HCT116 (cell line): ENCODE measurements around the gene ERMAP. TPM values are rescaled to one million over a fixed set of nuclear protein-coding genes. Genes with fewer than 3 reads are reported as not detected.

Experiments
- ATAC-seq: fragments of 200-7000 bp; cut with Tn5 transposase; 2 replicates; pipeline ENCODE4 v1.9.1; 2020; ENCODE audit warnings: mild to moderate bottlenecking, moderate library complexity
- BruUV-seq: library from RNA; stranded (reverse); fragments of 400-500 nt; replicated peaks from 2 replicates; lab custom pipeline; 2021; lab: Mats Ljungman, UMichigan
- CTCF ChIA-PET: fragments of 300-600 bp; sonication (Branson Sonifier 250); formaldehyde crosslinking; loops from one replicate; lab custom pipeline; 2021; ENCODE audit warnings: antibody characterized with exemption; lab: Charles Lee
- POLR2A ChIA-PET: fragments of 300-600, 350-600 bp; sonication (Branson Sonifier 250); formaldehyde crosslinking; loops from one replicate; lab custom pipeline; 2021; ENCODE audit warnings: antibody characterized with exemption; lab: Charles Lee
- RAD21 ChIA-PET, 2 experiments: fragments of 300-600 bp; sonication (Branson Sonifier 250); formaldehyde crosslinking; loops; one replicate each; lab custom pipeline; 2023; ENCODE audit warnings: low total read pairs in 2 of 2; ENCODE audit not compliant: uncharacterized antibody in 2 of 2, unreplicated experiment in 2 of 2, low non-redundant PET in 1 of 2; lab: Charles Lee
- DNase-seq: peaks from one replicate; pipeline ENCODE4 v3.0.0-alpha.2; 2010; ENCODE audit warnings: low read depth, low spot score
- H2AFZ ChIP-seq: fragments of 200-600 bp; shearing (Covaris generic), sonication (generic); 2 replicates; pipeline ENCODE4 v1.6.1; 2017; ENCODE audit warnings: low read depth, mixed run types, mixed read lengths, antibody characterized with exemption, low read length; ENCODE audit not compliant: poor library complexity, severe bottlenecking
- H3K27ac ChIP-seq: 2 replicates; pipeline ENCODE4 v1.5.1; 2012; ENCODE audit warnings: low read depth, low read length
- H3K27me3 ChIP-seq: fragments of 200-600 bp; sonication (generic); 2 replicates; pipeline ENCODE4 v1.6.1; 2016; ENCODE audit warnings: mixed run types, low read length, mixed read lengths; ENCODE audit not compliant: insufficient read depth
- H3K36me3 ChIP-seq, 2 experiments: fragments of 200-500 bp in 1 of 2; fragments of 200-600 bp in 1 of 2; sonication (Bioruptor generic) in 1 of 2; sonication (generic) in 1 of 2; 2 replicates each; pipeline versions ENCODE4 v1.5.1 to v1.6.1; 2014 to 2016; ENCODE audit warnings: low read length in 2 of 2, inconsistent platforms in 1 of 2, mixed read lengths in 1 of 2, mixed run types in 1 of 2; ENCODE audit not compliant: insufficient read depth in 2 of 2, control insufficient read depth in 1 of 2
- H3K4me1 ChIP-seq, 2 experiments: fragments of 200-600 bp in 1 of 2; sonication (generic) in 1 of 2; 2 replicates each; pipeline versions ENCODE4 v1.5.1 to v1.6.1; 2012 to 2017; ENCODE audit warnings: low read length in 2 of 2, inconsistent platforms in 1 of 2, mild to moderate bottlenecking in 1 of 2, mixed read lengths in 1 of 2, mixed run types in 1 of 2, moderate library complexity in 1 of 2; ENCODE audit not compliant: insufficient read depth in 2 of 2, control insufficient read depth in 1 of 2
- H3K4me2 ChIP-seq: fragments of 200-600 bp; sonication (generic); 2 replicates; pipeline ENCODE4 v1.6.1; 2017; ENCODE audit warnings: mixed run types, low read length, mixed read lengths
- H3K4me3 ChIP-seq, 2 experiments: fragments of 200-600 bp in 1 of 2; sonication (generic) in 1 of 2; replicated peaks in 1 of 2; 2 replicates each; pipeline ENCODE4 v1.5.1; 2011 to 2016; ENCODE audit warnings: low read length in 2 of 2, control low read depth in 1 of 2, low read depth in 1 of 2, mild to moderate bottlenecking in 1 of 2, mixed read lengths in 1 of 2, mixed run types in 1 of 2
- H3K79me2 ChIP-seq: fragments of 200-600 bp; sonication (generic); 2 replicates; pipeline ENCODE4 v1.6.1; 2017; ENCODE audit warnings: mild to moderate bottlenecking, mixed run types, low read length, moderate library complexity, mixed read lengths; ENCODE audit not compliant: insufficient read depth
- H3K9ac ChIP-seq: fragments of 200-600 bp; sonication (generic); 2 replicates; pipeline ENCODE4 v1.6.1; 2016; ENCODE audit warnings: low read length, mixed read lengths
- H3K9me2 ChIP-seq: fragments of 200-600 bp; sonication (generic), shearing (Covaris generic); 2 replicates; pipeline ENCODE4 v1.6.1; 2017; ENCODE audit warnings: mixed run types, mild to moderate bottlenecking, moderate library complexity; ENCODE audit not compliant: insufficient read depth
- H3K9me3 ChIP-seq, 2 experiments: fragments of 200-500 bp in 1 of 2; fragments of 200-600 bp in 1 of 2; sonication (Bioruptor generic) in 1 of 2; sonication (generic) in 1 of 2; 2 replicates each; pipeline ENCODE4 v1.6.1; 2014 to 2017; ENCODE audit warnings: low read length in 2 of 2, mixed read lengths in 2 of 2, inconsistent platforms in 1 of 2, low read depth in 1 of 2, mild to moderate bottlenecking in 1 of 2, mixed run types in 1 of 2, moderate library complexity in 1 of 2; ENCODE audit not compliant: control insufficient read depth in 1 of 2, insufficient read depth in 1 of 2
- H4K20me1 ChIP-seq: fragments of 200-600 bp; sonication (generic), shearing (Covaris generic); 2 replicates; pipeline ENCODE4 v1.6.1; 2017; ENCODE audit warnings: mixed run types, mild to moderate bottlenecking, moderate library complexity; ENCODE audit not compliant: insufficient read depth
- CTCF ChIP-seq, 3 experiments: fragments of 200-600 bp in 1 of 3; sonication (generic) in 1 of 3; IDR thresholded peaks in 2 of 3; conservative IDR thresholded peaks in 1 of 3; 2 replicates each; pipeline ENCODE4 v1.5.1; 2012 to 2017; ENCODE audit warnings: low read depth in 2 of 3, low read length in 2 of 3, antibody characterized with exemption in 1 of 3, borderline replicate concordance in 1 of 3, control low read depth in 1 of 3, mild to moderate bottlenecking in 1 of 3, mixed read lengths in 1 of 3, mixed run types in 1 of 3, moderate library complexity in 1 of 3; ENCODE audit not compliant: insufficient read depth in 1 of 3
- EGR1 ChIP-seq: IDR thresholded peaks from 2 replicates; pipeline ENCODE4 v1.6.1; 2012; ENCODE audit warnings: low read depth
- ELF1 ChIP-seq: IDR thresholded peaks from 2 replicates; pipeline ENCODE4 v1.6.1; 2012; ENCODE audit warnings: low read depth, borderline replicate concordance
- JUND ChIP-seq: IDR thresholded peaks from 2 replicates; pipeline ENCODE4 v1.6.1; 2012
- MAX ChIP-seq: IDR thresholded peaks from 2 replicates; pipeline ENCODE4 v1.6.1; 2012
- TCF7L2 ChIP-seq: IDR thresholded peaks from 2 replicates; pipeline ENCODE4 v1.7.0; 2011; ENCODE audit warnings: borderline replicate concordance, inconsistent platforms; ENCODE audit not compliant: insufficient read depth, insufficient read length; ENCODE audit errors: extremely low read depth
- ZBTB33 ChIP-seq: IDR thresholded peaks from 2 replicates; pipeline ENCODE4 v1.6.1; 2011; ENCODE audit warnings: mild to moderate bottlenecking, low read length, moderate library complexity; ENCODE audit not compliant: insufficient replicate concordance; ENCODE audit errors: extremely low read depth
- ZNF274 ChIP-seq: fragments of 200-500 bp; sonication (Bioruptor generic); IDR thresholded peaks from 2 replicates; pipeline ENCODE4 v1.6.1; 2014; ENCODE audit warnings: mild to moderate bottlenecking, low read depth, low read length, inconsistent platforms
- intact Hi-C: fragments of 100-400 bp; cut with micrococcal nuclease; formaldehyde crosslinking; loops from 2 replicates; pipeline ENCODE4 v1.10.0; 2022
- total RNA-seq: library from RNA; stranded (reverse); gene quantifications from one replicate; pipeline ENCODE4 v1.2.1, GENCODE V29; 2021; ENCODE audit not compliant: unreplicated experiment

ERMAP gene
- total RNA-seq, 1 experiment from 2014 or later = 5.4 TPM

- no peaks in the 10 kb centered on the region for H3K9me2 ChIP-seq
- no TSS peak for BruUV-seq
- TF ChIP-seq ZBTB33 = no peak
- TF ChIP-seq EGR1 = no peak
- no peak for TF ChIP-seq JUND
- TF ChIP-seq MAX = no peak
- TF ChIP-seq ZNF274 = no peak
- TF ChIP-seq ELF1 = no peak
- TF ChIP-seq CTCF (IDR thresholded peaks at IDR 0.05 in 2 of 3, conservative IDR thresholded peaks at IDR 0.05 in 1 of 3; ENCODE audit: borderline replicate concordance in 1 of 3, insufficient read depth in 1 of 3, low read depth in 2 of 3, low read length in 2 of 3) = no peak
- TF ChIP-seq TCF7L2 = no peak
- CTCF ChIA-PET = no interaction called here
- no peak for DNase-seq
- H3K36me3 ChIP-seq = no peaks in the 10 kb centered on the region
- peaks cover 0 to 4% of the 10 kb centered on the region in 2 experiments; a peak in 1 of 4 replicates for H3K4me1 ChIP-seq
- H3K4me2 ChIP-seq = no peak overlapping the region
- H4K20me1 ChIP-seq = no peaks in the 10 kb centered on the region
- POLR2A ChIA-PET = no interaction called here
- no peaks in the 10 kb centered on the region for H3K79me2 ChIP-seq
- RAD21 ChIA-PET = no interaction called here
- no peak overlapping the region for H3K4me3 ChIP-seq
- no peaks in the 10 kb centered on the region for H3K9me3 ChIP-seq
- H2AFZ ChIP-seq = no peak overlapping the region
- H3K27ac ChIP-seq = no peak overlapping the region
- intact Hi-C loops = no loop called here
- no peak for ATAC-seq
- no peaks in the 10 kb centered on the region for H3K27me3 ChIP-seq
- H3K9ac ChIP-seq = no peak overlapping the region
These were observed 28.9 kb upstream of the ERMAP start for GRCh38 chr1:42788021-42788420.
